ENCODE data around the gene CASD1. TPM values are rescaled to one million over a fixed set of nuclear protein-coding genes. Genes with fewer than 3 reads are reported as not detected.
A peak's percentile ranks its signal among the peaks of the same experiment; 100 is the strongest.

Gene CASD1
- total RNA-seq, 4 donors from 2014 or later: 8.5 to 72.6 (median 25.0) TPM

- Histone ChIP-seq H3K27me3 (no peaks in the 10 kb centered on the region), H3K4me3 (no peak overlapping the region), H3K36me3 (no peaks in the 10 kb centered on the region), H3K9me3 (no peaks in the 10 kb centered on the region), H3K27ac (no peak overlapping the region), H3K4me1 (no peaks in the 10 kb centered on the region)
- TF ChIP-seq POLR2A (IDR thresholded peaks at IDR 0.05) (no peak), CTCF (IDR thresholded peaks at IDR 0.05) (no peak)
- DNase-seq: no peak
- intact Hi-C loops (cut with DNase I; ENCODE audit: low total_unique reads): no loop called here
Measured at GRCh38 chr7:94507462-94507861, 2.1 kb upstream of the CASD1 start.

GRCh38 chr7:94507962-94508361 lies 1.6 kb upstream of the CASD1 start:
- TF ChIP-seq POLR2A (IDR thresholded peaks at IDR 0.05) (no peak), CTCF (IDR thresholded peaks at IDR 0.05) (no peak)
- Histone ChIP-seq H3K9me3 (no peaks in the 10 kb centered on the region), H3K27me3 (no peaks in the 10 kb centered on the region), H3K4me1 (no peaks in the 10 kb centered on the region), H3K27ac (no peak overlapping the region), H3K36me3 (no peaks in the 10 kb centered on the region), H3K4me3 (no peak overlapping the region)
- no peak for DNase-seq
- intact Hi-C loops (cut with DNase I; ENCODE audit: low total_unique reads): no loop called here

- peak; percentile 57 to 59 for DNase-seq
- no peaks in the 10 kb centered on the region for H3K9me3 ChIP-seq
- intact Hi-C loops (cut with DNase I; ENCODE audit: low total_unique reads): no loop called here
- no peaks in the 10 kb centered on the region for H3K36me3 ChIP-seq
- H3K4me3 ChIP-seq: peak overlapping the region; percentile 58 to 81
- H3K4me1 ChIP-seq: no peaks in the 10 kb centered on the region
- H3K27me3 ChIP-seq: no peaks in the 10 kb centered on the region
- TF ChIP-seq CTCF (IDR thresholded peaks at IDR 0.05) (peak in 2 of 4 experiments; percentile 27 to 47), POLR2A (IDR thresholded peaks at IDR 0.05) (peak; percentile 8 to 62)
- H3K27ac ChIP-seq: peak overlapping the region; percentile 92 to 96
Measured at GRCh38 chr7:94509887-94510581, 425 bp downstream of the CASD1 start.

- no peaks in the 10 kb centered on the region for H3K27me3 ChIP-seq
- intact Hi-C loops (cut with DNase I; ENCODE audit: low total_unique reads): no loop called here
- peak; percentile 27 to 38 for DNase-seq
Measured at GRCh38 chr7:94510582-94511496, 1.2 kb downstream of the CASD1 start.

More at GRCh38 chr7:94510582-94511496, 1.2 kb downstream of the CASD1 start:
- Histone ChIP-seq H3K27ac (peak overlapping the region; percentile 92 to 96), H3K9me3 (no peaks in the 10 kb centered on the region), H3K4me1 (no peaks in the 10 kb centered on the region), H3K36me3 (no peaks in the 10 kb centered on the region), H3K4me3 (peak overlapping the region; percentile 58 to 81)
- no peak for TF ChIP-seq CTCF (IDR thresholded peaks at IDR 0.05)
- no peak for TF ChIP-seq POLR2A (IDR thresholded peaks at IDR 0.05)
